GM12878 (cell line): ENCODE data around the gene FUBP3. TPM values are rescaled to one million over a fixed set of nuclear protein-coding genes. Genes with fewer than 3 reads are reported as not detected.

Source experiments
- ATAC-seq: fragments of 200-7000 bp; cut with Tn5 transposase; 3 replicates; pipeline ENCODE4 v1.9.1; 2020; ENCODE audit warnings: mild to moderate bottlenecking, moderate library complexity
- BruUV-seq: library from RNA; stranded (reverse); fragments of 400-500 nt; replicated peaks from 2 replicates; lab custom pipeline; 2021; lab: Mats Ljungman, UMichigan
- CTCF ChIA-PET: fragments of 300-600 bp; sonication (Branson Sonifier 250); formaldehyde crosslinking; extraction: SDS; loops from one replicate; lab custom pipeline; 2021; ENCODE audit warnings: inconsistent platforms; lab: Yijun Ruan, JAX
- POLR2A ChIA-PET: fragments of 350-600 bp; formaldehyde crosslinking; extraction: SDS; loops from one replicate; lab custom pipeline; 2021; ENCODE audit warnings: inconsistent platforms; lab: Charles Lee
- RAD21 ChIA-PET: fragments of 300-600 bp; sonication (Branson Sonifier 250); formaldehyde crosslinking; loops from one replicate; lab custom pipeline; 2023; ENCODE audit warnings: antibody characterized with exemption; ENCODE audit not compliant: unreplicated experiment; lab: Charles Lee
- SMC1A ChIA-PET: fragments of 300-600 bp; sonication (Branson Sonifier 250); formaldehyde crosslinking; loops from one replicate; lab custom pipeline; 2023; ENCODE audit not compliant: unreplicated experiment, uncharacterized antibody; lab: Charles Lee
- DNase-seq: peaks from one replicate; pipeline ENCODE4 v3.0.0-alpha.2; 2011; ENCODE audit warnings: low read depth, low spot score
- FAIRE-seq: peaks from 3 replicates; lab custom pipeline; 2011; peaks lifted over from hg19 to GRCh38; lab: Jason Lieb, UNC
- H2AFZ ChIP-seq: 2 replicates; pipeline ENCODE4 v1.6.0; 2011; ENCODE audit warnings: low read depth, low read length, control low read depth; ENCODE audit not compliant: control insufficient read depth
- H3K27ac ChIP-seq: 2 replicates; pipeline ENCODE4 v1.5.1; 2011; ENCODE audit warnings: control low read depth; ENCODE audit not compliant: control insufficient read depth, insufficient read depth
- H3K27me3 ChIP-seq, 2 experiments: replicated peaks in 1 of 2; 2 replicates each; pipeline versions ENCODE4 v1.6.0 to v1.6.1; 2011; ENCODE audit warnings: low read length in 1 of 2; ENCODE audit not compliant: control insufficient read depth in 2 of 2, insufficient read depth in 2 of 2
- H3K36me3 ChIP-seq, 2 experiments: 2 replicates each; pipeline ENCODE4 v1.5.1; 2011; ENCODE audit warnings: low read length in 1 of 2; ENCODE audit not compliant: control insufficient read depth in 2 of 2, insufficient read depth in 2 of 2
- H3K4me1 ChIP-seq: 2 replicates; pipeline ENCODE4 v1.6.1; 2011; ENCODE audit warnings: mild to moderate bottlenecking, low read length, moderate library complexity, mixed read lengths; ENCODE audit not compliant: control insufficient read depth, insufficient read depth
- H3K4me2 ChIP-seq: 2 replicates; pipeline ENCODE4 v1.6.0; 2011; ENCODE audit warnings: control low read depth; ENCODE audit not compliant: control insufficient read depth, insufficient read depth
- H3K4me3 ChIP-seq: fragments of 200-600 bp; sonication (generic); 2 replicates; pipeline ENCODE4 v1.5.1; 2016
- H3K79me2 ChIP-seq: 2 replicates; pipeline ENCODE4 v1.6.0; 2011; ENCODE audit warnings: low read length; ENCODE audit not compliant: control insufficient read depth, insufficient read depth
- H3K9ac ChIP-seq: 2 replicates; pipeline ENCODE4 v1.8.0; 2011; ENCODE audit warnings: low read length, control low read depth, mixed read lengths; ENCODE audit not compliant: control insufficient read depth, insufficient read depth
- H3K9me3 ChIP-seq: replicated peaks from 3 replicates; pipeline ENCODE4 v1.5.1; 2011; ENCODE audit warnings: mild to moderate bottlenecking, low read length; ENCODE audit not compliant: control insufficient read depth, insufficient read depth
- H4K20me1 ChIP-seq: 2 replicates; pipeline ENCODE4 v1.6.0; 2011; ENCODE audit not compliant: control insufficient read depth, insufficient read depth
- CHD1 ChIP-seq: IDR thresholded peaks from 2 replicates; pipeline ENCODE4 v1.6.1; 2012; ENCODE audit warnings: low read depth, low read length, improper control_type of control experiment
- CTCF ChIP-seq, 3 experiments: IDR thresholded peaks in 2 of 3; conservative IDR thresholded peaks in 1 of 3; 2 replicates each; pipeline ENCODE4 v1.5.1; 2011; ENCODE audit warnings: low read depth in 3 of 3, low read length in 3 of 3, mild to moderate bottlenecking in 3 of 3, control low read depth in 2 of 3, moderate library complexity in 2 of 3, inconsistent platforms in 1 of 3, mixed read lengths in 1 of 3; ENCODE audit not compliant: control insufficient read depth in 2 of 3, insufficient read depth in 1 of 3; ENCODE audit errors: extremely low read depth in 1 of 3
- DPF2 ChIP-seq: fragments of 450-650 bp; IDR thresholded peaks from 2 replicates; pipeline ENCODE4 v1.6.1; 2017; ENCODE audit warnings: mild to moderate bottlenecking
- E2F8 ChIP-seq: fragments of 450-650 bp; IDR thresholded peaks from 2 replicates; pipeline ENCODE4 v1.6.1; 2018; ENCODE audit warnings: mild to moderate bottlenecking, low read depth, moderate library complexity; ENCODE audit not compliant: partially characterized antibody
- EZH2 ChIP-seq: IDR thresholded peaks from 2 replicates; pipeline ENCODE4 v1.6.1; 2012; ENCODE audit warnings: low read depth, mild to moderate bottlenecking, control low read depth, inconsistent platforms, low read length, borderline replicate concordance; ENCODE audit not compliant: control insufficient read depth
- HDAC6 ChIP-seq: fragments of 200-600 bp; sonication (generic); IDR thresholded peaks from one replicate; pipeline ENCODE4 v1.8.0; 2017; ENCODE audit warnings: antibody characterized with exemption; ENCODE audit not compliant: unreplicated experiment
- MEF2A ChIP-seq: IDR thresholded peaks from 2 replicates; pipeline ENCODE4 v1.6.1; 2011; ENCODE audit warnings: low read depth, mild to moderate bottlenecking, low read length, moderate library complexity; ENCODE audit not compliant: insufficient read depth
- MTA2 ChIP-seq: fragments of 450-650 bp; IDR thresholded peaks from 2 replicates; pipeline ENCODE4 v1.6.1; 2016; ENCODE audit warnings: low read depth, mild to moderate bottlenecking, moderate library complexity
- MYB ChIP-seq: fragments of 150-350 bp; IDR thresholded peaks from 2 replicates; pipeline ENCODE4 v1.6.1; 2014; ENCODE audit warnings: mild to moderate bottlenecking, low read depth, low read length, borderline replicate concordance
- PKNOX1 ChIP-seq: fragments of 450-650 bp; IDR thresholded peaks from 2 replicates; pipeline ENCODE4 v1.6.1; 2016; ENCODE audit warnings: mild to moderate bottlenecking
- RB1 ChIP-seq: fragments of 450-650 bp; formaldehyde crosslinking; IDR thresholded peaks from 2 replicates; pipeline ENCODE4 v1.6.1; 2017; ENCODE audit warnings: mild to moderate bottlenecking, borderline replicate concordance
- TBL1XR1 ChIP-seq: IDR thresholded peaks from 2 replicates; pipeline ENCODE4 v1.6.1; 2012; ENCODE audit warnings: low read depth, low read length, improper control_type of control experiment
- TCF7 ChIP-seq: IDR thresholded peaks from 2 replicates; pipeline ENCODE4 v1.6.1; 2014; ENCODE audit warnings: antibody characterized with exemption, borderline replicate concordance
- ZNF207 ChIP-seq: fragments of 450-650 bp; IDR thresholded peaks from 2 replicates; pipeline ENCODE4 v1.6.1; 2014; ENCODE audit warnings: antibody characterized with exemption, mild to moderate bottlenecking, borderline replicate concordance
- ZNF24 ChIP-seq: fragments of 450-650 bp; IDR thresholded peaks from 2 replicates; pipeline ENCODE4 v1.6.1; 2017; ENCODE audit warnings: antibody characterized with exemption, mild to moderate bottlenecking
- WGBS: methylation state at CpG from one replicate; pipeline ENCODE4 v1.1.6; 2016; ENCODE audit warnings: low lambda C conversion rate; ENCODE audit not compliant: insufficient replicate concordance, insufficient coverage; ENCODE audit errors: missing lambda C conversion rate; 5-methylcytosine and 5-hydroxymethylcytosine counted together
- in situ Hi-C: fragments of 300-500 bp; cut with MboI; formaldehyde crosslinking; loops from 9 replicates; pipeline ENCODE4 v1.14.3; 2018; ENCODE audit warnings: mixed read lengths
- intact Hi-C: fragments of 100-400 bp; cut with micrococcal nuclease; formaldehyde crosslinking; loops from one replicate; pipeline ENCODE4 v1.14.2; 2022; ENCODE audit not compliant: unreplicated experiment
- polyA plus RNA-seq, 11 experiments: library from polyadenylated mRNA; depleted of rRNA in 4 of 11; unstranded in 6 of 11; stranded (reverse) in 5 of 11; fragments of >200 nt; fragmentation: Nextera tagmentation in 4 of 11; fragmentation: Illumina TruSeq in 1 of 11; extraction: Ambion mirVana in 4 of 11; extraction: Trizol in 1 of 11; gene quantifications; 1 replicate in 1 of 11; 2 replicates in 10 of 11; pipeline versions ENCODE4 v1.2.1 to v1.2.3, GENCODE V29; 2011 to 2016; ENCODE audit warnings: inconsistent platforms in 2 of 11, missing spikeins in 2 of 11, low read depth in 1 of 11
- total RNA-seq, 4 experiments: library from RNA; depleted of rRNA in 3 of 4; stranded (reverse); fragments of >200 nt in 3 of 4; fragmentation: Illumina TruSeq in 1 of 4; extraction: Trizol in 1 of 4; gene quantifications; 2 replicates each; pipeline versions ENCODE4 v1.2.1 to v1.2.3, GENCODE V29; 2013 to 2021

The FUBP3 gene
- total and polyA plus RNA-seq, 10 of the 15 experiments (the other 5 are each of a cell fraction or from before 2014, with no cell fraction given): 2.4 to 49.4 (median 37.2) TPM

DNA sequence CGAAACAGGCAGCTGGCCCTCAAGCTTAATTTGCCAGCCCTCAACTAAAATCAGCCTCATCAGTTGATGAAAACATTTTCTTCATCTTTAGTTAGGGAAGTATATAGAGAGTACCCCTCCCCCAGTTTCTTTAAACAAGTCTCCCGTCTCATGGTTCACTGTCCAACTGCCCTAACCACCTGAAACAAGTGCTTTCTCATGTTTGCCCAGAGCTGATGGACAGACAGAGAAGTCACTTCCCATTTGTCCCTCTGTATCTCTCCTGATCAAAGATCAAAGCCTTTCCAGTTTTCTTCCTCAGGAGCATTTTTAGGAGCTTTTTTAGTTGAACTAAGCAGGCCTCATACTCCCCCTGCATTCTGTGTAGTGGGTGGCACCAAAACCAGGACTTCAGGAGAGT is 21.7 kb downstream of the FUBP3 start:
- WGBS: 92% methylated on average over 2 of the region's 2 CpGs
- no peak overlapping the region for H3K4me3 ChIP-seq
- H3K36me3 ChIP-seq: peaks cover 6 to 25% of the 10 kb centered on the region in 2 experiments
- H3K27ac ChIP-seq: no peak overlapping the region
- SMC1A ChIA-PET: interaction anchor here (0.7 to 1.2 kb wide), 2 partner anchors 13 to 14 kb away, joined by 3 read pairs; no protein-coding TSS in a partner anchor
- ATAC-seq: no peak
- H2AFZ ChIP-seq: no peak overlapping the region
- intact Hi-C loops (no loop called here), in situ Hi-C loops (no loop called here)
- POLR2A ChIA-PET: no interaction called here
- H3K79me2 ChIP-seq: no peaks in the 10 kb centered on the region
- RAD21 ChIA-PET: no interaction called here
- no peaks in the 10 kb centered on the region for H3K9me3 ChIP-seq
- no peaks in the 10 kb centered on the region for H3K4me1 ChIP-seq
- no peak overlapping the region for H3K4me2 ChIP-seq
- H3K27me3 ChIP-seq: no peaks in the 10 kb centered on the region
- H3K9ac ChIP-seq: no peak overlapping the region
- H4K20me1 ChIP-seq: peaks cover 5% of the 10 kb centered on the region
- BruUV-seq: no TSS peak
- CTCF ChIA-PET: no interaction called here
- no peak for DNase-seq
- no peak for FAIRE-seq
- TF ChIP-seq PKNOX1 (no peak), DPF2 (no peak), E2F8 (no peak), CTCF (IDR thresholded peaks at IDR 0.05 in 2 of 3, conservative IDR thresholded peaks at IDR 0.05 in 1 of 3; ENCODE audit: control insufficient read depth in 2 of 3, extremely low read depth in 1 of 3, insufficient read depth in 1 of 3, low read depth in 3 of 3, low read length in 3 of 3) (no peak), HDAC6 (no peak), CHD1 (no peak), TCF7 (no peak), ZNF207 (no peak), MEF2A (no peak), ZNF24 (no peak), EZH2 (no peak), RB1 (no peak), MTA2 (no peak), MYB (no peak), TBL1XR1 (no peak)
